HTR-8/SVneo (cell line): Measurements from ENCODE around the gene CGB1.
"Not testable (repeated sequence)": the region's sequence is repeated elsewhere in the genome, so short reads cannot be mapped to it uniquely, and the experiment has no call there.

ENCODE experiments used
- DNase-seq: peaks from one replicate; pipeline ENCODE4 v3.0.0; 2011; ENCODE audit warnings: low spot score, mixed read lengths; ENCODE audit not compliant: insufficient read length
- FAIRE-seq: peaks from 2 replicates; lab custom pipeline; 2011; peaks lifted over from hg19 to GRCh38; lab: Jason Lieb, UNC

Gene CGB1

DNA sequence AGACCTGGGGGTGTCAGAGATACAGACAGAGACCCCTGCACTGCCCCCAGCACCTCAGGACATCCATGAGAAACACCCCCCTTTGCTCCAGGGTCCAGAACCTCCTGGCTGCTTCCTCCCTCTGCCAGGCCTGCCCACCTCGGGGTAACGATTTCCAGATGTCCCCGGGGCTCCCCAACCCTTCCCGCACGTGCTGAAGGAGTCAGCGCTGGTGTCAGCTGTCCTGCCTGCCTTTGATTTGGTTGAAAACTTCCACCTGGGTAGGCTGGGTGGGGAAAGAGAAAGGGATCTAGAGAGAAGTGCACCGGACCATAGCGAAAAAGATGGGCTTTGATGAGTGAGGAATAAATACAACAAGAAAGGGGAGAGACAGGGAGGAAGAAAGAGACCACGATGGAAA, 22.4 kb upstream of the CGB1 start:
- no peak for DNase-seq
- FAIRE-seq = no peak

DNA sequence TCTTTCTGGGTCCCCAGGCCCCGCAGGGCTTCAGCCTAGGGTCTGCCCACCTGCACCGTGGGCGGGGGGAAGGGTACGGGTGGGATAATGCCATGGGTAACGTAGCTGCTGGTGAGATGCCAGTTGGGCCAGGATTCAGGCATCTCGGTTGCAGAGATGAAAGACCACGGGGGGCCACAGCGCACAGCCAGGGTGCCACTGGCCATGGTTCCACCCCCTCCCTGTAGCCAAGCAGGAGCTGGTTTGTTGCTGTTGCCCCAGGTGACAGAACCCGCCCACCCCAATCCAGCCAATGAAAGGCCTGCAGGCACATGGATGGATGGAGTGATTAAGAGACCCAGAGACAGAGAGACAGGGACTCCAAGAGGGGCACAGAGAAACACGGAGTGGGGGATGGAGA, 21.9 kb upstream of the CGB1 start:
- no peak for DNase-seq
- FAIRE-seq = no peak

DNA sequence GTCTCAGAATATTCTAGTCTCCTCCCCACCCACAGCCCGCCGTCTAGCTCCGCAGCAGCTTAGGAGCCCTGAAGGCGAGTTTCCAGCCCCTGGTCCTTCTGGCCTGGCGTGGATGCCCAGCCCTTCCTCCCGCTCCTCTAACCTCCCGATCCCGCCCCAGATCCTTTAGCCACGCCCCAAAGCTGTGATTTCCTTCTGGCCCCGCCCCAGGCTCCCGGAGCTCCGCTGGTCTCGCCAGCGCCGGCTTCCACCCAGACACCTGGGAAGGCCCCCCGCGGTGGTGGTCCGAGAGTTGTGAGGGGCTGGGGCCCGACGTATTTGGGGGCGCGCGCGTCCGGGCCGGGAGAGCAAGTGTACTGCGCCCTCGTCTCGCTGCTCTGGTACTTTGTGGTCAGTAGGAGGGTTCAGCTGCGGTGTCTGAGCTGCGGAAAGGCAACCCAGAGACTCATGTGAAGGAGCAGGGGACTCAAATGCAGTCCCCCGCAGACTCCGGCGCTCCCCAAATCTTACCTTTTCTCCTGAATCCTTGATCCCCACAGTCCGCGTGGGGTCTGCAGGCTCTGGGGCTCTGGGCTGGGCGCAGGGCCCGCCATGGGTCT, 21.0 kb upstream of the CGB1 start, which contains the start of gene CGB7:
Gene CGB7, minus strand, starts transcription at position 114 of the 599 bp plus-strand sequence. CDS start 2,374 bp downstream, outside the sequence.
- DNase-seq (no peak), FAIRE-seq (peak; percentile 58)

DNA sequence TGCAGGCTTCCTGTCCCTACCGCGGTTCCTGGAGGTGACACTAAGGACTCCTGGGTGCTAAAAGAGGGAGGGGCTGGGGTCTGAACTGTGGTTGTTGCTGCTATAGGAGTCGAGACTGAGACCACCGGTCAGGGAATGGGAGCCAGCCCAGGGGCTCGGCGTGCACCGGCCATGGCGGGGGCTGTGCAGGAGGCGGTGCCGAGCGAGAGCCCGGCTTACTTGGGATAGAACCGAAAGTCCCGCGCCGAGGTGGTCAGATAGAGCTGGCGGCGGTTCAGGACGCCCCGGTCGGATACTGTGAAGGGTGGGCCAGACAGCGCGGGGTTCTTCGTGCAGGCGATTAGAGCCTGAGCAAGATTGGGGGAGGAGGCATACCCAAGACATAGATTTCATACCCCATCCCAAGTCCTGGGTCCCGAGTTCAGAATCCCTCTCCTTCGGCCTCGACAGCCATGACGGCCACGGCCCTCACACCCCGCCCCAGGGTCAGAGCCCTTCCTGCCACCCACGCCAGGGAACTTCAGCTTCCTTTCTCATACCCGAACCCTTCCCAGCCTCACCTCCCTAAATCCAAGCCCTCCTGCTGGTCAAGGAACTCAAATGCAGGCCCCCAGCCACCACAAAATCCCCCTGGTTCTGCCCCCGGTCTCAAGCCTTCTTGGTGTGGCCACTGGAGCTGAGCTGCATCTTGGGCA, 20.4 kb upstream of the CGB1 start:
- not testable (repeated sequence) for FAIRE-seq, DNase-seq

DNA sequence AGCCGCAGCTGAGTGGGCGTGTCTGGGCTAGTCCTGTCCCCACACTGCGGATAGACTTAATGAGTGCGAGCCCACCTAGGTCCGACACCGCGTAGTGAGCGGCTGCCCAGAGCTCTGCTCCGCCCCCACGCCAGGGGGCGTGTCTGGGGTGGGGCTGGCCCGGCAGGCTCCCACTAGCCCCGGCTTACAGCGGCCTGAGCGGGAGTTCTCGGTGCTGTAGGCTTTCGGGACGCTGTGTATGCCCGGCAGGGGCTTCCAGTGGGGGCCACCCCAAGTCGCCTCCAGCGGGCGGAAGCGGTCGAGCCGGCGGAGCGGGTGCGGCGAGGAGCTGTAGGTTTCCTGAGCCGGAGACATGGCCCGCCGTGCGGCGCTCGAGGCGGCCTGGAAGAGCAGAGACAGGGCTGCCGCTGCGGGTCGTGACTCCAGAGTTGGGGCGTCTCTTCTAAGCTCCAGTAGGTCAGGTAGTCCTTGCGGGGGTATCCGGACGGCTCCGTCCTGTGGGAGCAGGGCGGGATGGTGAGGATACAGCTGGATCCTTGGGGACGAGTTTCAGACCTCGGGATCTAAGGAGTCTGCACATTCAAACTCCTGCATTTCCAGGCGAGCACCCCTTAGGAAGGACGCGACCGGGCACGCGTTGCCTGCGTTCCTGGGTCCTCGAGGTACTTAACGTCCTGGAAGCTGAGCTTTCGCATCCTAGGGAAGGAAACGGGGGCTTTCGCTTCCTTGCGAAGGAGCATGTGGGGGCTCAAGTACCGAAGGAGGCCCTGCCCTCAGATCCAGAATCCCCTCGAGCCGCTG, 19.6 kb upstream of the CGB1 start:
- DNase-seq (peak; percentile 85), FAIRE-seq (peak; percentile 55)

DNA sequence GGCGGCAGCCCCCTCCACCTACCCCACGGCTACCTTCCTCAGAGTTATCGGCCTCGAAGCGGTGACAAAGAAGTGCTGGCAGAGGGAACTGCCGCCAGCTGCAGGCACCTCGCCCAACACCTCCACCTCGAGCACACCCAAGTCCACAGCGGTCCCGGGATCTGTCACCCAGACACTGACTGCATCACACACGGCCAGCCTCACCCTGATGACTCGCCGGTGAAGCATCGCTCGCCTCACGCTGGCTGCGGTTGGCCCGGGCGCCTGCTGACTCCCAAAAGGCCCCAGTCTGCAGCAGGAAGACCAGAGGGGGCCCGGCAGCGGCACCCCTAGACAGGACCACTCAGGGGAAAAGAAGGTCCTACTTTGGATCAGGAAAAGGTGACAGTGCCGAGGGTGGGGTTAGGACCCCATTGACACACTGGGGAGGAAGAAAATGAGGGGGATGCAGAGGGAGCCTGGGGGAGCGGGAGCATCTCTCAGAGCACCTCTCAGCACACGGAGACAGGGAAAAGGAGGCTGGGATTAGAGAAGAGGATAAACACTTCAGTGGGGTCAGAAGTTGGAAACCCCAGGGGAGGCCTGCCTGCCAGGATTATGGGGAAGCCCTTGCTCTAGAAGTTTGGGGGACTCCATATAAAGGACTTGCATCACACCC, 13.8 kb upstream of the CGB1 start:
- not testable (repeated sequence) for DNase-seq
- FAIRE-seq = peak; percentile 48

DNA sequence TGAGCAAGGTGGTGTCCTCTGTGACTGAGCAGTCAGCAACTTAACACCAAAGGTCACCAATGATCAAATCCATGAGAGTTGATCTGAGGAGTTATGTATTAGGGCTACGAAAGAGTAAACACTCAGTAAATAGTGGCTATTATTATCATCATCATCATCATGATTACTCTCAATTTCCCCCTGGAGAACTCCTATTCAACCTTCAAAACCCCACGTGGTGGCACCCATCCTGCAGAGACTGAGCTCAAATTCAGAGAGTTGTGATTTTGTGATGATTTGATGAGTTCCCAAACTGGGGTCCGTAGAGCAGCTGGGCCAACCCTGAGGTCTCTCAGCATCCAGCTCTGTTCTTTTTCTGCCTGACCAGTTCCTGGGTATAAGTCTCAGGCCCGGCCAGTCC, 13.1 kb upstream of the CGB1 start:
- FAIRE-seq, DNase-seq: not testable (repeated sequence)

DNA sequence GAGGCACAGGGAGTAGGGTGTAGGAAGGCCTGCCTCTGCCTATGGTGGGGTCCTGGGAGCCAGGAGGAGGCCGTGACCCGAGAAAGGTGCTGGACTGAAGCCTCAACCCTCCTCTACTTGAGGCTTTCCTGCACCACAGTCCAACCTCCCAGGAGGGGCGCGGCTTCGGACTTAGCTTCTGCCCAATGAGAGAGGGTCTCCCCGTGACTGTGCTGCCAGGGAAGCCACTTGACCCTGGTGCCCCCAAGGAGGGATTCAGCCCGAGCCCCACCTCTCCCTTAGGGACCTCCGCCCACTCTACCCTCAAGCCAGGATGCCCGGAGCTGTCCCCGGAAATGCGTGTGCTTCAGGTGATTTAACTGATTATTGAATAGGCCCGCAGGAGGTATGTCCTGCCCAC, 12.3 kb upstream of the CGB1 start, which contains the start of gene CGB8:
Gene CGB8, minus strand, starts transcription at position 101 of the 400 bp plus-strand sequence. CDS start 372 bp downstream, outside the sequence.
- FAIRE-seq, DNase-seq: not testable (repeated sequence)

DNA sequence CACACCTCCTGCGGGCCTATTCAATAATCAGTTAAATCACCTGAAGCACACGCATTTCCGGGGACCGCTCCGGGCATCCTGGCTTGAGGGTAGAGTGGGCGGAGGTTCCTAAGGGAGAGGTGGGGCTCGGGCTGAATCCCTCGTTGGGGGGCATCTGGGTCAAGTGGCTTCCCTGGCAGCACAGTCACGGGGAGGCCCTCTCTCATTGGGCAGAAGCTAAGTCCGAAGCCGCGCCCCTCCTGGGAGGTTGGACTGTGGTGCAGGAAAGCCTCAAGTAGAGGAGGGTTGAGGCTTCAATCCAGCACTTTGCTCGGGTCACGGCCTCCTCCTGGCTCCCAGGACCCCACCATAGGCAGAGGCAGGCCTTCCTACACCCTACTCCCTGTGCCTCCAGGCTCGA, 6.9 kb upstream of the CGB1 start, which contains the start of gene CGB5:
Gene CGB5, plus strand, starts transcription at position 301 of the 400 bp plus-strand sequence. CDS start 362 bp downstream, outside the sequence.
- FAIRE-seq, DNase-seq: not testable (repeated sequence)

DNA sequence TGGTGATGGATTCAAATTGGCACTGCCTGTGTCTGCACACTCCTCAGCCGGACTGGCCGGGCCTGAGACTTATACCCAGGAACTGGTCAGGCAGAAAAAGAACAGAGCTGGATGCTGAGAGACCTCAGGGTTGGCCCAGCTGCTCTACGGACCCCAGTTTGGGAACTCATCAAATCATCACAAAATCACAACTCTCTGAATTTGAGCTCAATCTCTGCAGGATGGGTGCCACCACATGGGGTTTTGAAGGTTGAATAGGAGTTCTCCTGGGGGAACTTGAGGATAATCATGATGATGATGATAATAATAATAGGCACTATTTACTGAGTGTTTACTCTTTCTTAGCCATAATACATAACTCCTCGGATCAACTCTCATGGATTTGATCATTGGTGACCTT, 6.0 kb upstream of the CGB1 start:
- FAIRE-seq, DNase-seq: not testable (repeated sequence)

DNA sequence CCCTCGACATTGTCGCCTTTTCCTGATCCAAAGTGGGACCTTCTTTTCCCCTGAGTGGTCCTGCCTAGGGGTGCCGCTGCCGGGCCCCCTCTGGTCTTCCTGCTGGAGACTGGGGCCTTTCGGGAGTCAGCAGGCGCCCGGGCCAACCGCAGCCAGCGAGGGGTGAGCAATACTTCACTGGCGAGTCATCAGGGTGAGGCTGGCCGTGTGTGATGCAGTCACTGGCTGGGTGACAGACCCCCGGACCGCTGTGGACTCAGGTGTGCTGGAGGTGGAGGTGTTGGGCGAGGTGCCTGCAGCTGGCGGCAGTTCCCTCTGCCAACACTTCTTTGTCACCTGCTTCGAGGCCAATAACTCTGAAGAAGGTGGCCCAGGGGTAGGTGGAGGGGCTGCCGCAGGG, 5.5 kb upstream of the CGB1 start:
- no peak for DNase-seq
- FAIRE-seq = no peak

DNA sequence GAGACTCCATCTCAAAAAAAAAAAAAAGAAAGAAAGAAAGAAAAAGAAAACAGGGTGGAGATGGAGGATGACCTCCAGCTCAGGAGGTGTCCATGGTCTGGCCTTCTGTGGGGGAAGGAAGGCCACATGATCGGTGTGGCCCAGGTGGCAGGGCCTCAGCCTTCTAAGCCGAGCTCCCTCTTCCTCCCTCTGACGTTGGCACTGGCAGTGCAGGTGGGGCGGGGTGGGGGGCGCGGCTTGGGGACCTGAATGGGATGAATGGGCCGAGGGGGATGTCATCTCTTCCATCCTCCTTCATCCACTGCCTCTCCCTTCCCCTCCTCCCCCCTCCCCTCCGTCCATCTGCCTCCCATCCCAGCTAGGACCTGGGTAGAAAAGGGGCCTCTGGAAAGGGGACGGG, 3.0 kb upstream of the CGB1 start:
- not testable (repeated sequence) for DNase-seq
- FAIRE-seq = peak; percentile 9

DNA sequence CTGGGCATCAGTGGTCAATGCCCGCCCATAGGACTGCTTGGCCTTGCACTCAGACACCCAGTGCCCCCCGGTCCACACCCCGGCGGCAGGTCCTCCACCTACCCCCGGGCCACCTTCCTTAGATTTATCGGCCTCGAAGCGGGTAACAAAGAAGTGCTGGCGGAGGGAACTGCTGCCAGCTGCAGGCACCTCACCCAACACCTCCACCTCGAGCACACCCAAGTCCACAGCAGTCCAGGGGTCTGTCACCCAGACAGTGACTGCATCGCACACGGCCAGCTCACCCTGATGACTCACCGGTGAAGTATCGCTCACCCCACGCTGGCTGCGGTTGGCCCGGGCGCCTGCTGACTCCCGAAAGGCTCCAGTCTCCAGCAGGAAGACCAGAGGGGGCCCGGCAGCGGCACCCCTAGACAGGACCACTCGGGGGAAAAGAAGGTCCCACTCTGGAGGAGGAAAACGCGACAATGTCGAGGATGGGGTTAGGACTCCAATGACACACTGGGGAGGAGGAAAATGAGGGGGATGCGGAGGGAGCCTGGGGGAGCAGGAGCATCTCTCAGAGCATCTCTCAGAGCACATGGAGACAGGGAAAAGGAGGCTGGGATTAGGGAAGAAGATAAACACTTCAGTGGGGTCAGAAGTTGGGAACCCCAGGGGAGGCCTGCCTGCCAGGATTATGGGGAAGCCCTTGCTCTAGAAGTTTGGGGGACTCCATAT, 2.0 kb upstream of the CGB1 start:
- peak; percentile 85 for FAIRE-seq
- DNase-seq = not testable (repeated sequence)

DNA sequence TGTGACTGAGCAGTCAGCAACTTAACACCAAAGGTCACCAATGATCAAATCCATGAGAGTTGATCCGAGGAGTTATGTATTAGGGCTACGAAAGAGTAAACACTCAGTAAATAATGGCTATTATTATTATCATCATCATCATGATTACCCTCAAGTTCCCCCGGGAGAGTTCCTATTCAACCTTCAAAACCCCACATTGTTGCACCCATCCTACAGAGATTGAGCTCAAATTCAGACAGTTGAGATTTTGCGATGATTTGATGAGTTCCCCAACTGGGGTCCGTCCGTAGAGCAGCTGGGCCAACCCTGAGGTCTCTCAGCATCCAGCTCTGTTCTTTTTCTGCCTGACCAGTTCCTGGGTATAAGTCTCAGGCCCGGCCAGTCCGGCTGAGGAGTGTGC, 1.4 kb upstream of the CGB1 start:
- FAIRE-seq = not testable (repeated sequence)

DNA sequence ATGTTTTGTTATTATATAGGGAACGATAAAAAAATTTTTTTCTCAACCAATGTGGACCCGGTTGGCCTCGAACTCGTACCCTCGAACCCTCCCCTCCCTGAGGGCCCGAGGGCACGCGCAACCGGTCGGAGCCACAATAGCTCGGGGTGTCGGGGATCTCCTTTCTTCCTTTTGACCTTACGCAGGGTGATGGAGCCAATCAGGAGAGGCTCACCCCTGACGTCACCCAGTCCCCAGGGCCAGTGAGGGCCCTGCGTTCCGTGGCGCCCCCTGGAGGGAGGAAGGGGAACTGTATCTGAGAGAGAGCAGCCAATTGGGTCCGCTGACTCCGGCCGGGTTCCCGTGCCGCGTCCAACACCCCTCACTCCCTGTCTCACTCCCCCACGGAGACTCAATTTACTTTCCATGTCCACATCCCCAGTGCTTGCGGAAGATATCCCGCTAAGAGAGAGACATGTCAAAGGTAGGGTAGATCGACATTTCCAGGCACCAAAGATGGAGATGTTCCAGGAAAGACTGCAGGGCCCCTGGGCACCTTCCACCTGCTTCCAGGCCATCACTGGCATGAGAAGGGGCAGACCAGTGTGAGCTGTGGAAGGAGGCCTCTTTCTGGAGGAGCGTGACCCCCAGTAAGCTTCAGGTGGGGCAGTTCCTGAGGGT, 4.9 kb downstream of the CGB1 start, which contains the start of gene CGB2:
Gene CGB2, plus strand, starts transcription at position 249 of the 660 bp plus-strand sequence. Its CDS starts 206 bp downstream, at position 455.
- DNase-seq, FAIRE-seq: not testable (repeated sequence)

More for the DNA sequence above, 1.4 kb upstream of the CGB1 start:
- not testable (repeated sequence) for DNase-seq

DNA sequence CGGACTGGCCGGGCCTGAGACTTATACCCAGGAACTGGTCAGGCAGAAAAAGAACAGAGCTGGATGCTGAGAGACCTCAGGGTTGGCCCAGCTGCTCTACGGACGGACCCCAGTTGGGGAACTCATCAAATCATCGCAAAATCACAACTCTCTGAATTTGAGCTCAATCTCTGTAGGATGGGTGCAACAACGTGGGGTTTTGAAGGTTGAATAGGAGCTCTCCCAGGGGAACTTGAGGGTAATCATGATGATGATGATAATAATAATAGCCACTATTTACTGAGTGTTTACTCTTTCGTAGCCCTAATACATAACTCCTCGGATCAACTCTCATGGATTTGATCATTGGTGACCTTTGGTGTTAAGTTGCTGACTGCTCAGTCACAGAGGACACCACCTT, 6.4 kb downstream of the CGB1 start:
- not testable (repeated sequence) for FAIRE-seq, DNase-seq

DNA sequence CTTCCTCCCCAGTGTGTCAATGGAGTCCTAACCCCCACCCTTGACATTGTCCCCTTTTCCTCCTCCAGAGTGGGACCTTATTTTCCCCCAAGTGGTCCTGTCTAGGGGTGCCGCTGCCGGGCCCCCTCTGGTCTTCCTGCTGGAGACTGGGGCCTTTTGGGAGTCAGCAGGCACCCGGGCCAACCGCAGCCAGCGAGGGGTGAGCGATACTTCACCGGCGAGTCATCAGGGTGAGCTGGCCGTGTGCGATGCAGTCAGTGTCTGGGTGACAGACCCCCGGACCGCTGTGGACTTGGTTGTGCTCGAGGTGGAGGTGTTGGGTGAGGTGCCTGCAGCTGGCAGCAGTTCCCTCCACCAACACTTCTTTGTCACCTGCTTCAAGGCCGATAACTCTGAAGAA, 6.9 kb downstream of the CGB1 start:
- FAIRE-seq = peak; percentile 72
- DNase-seq = not testable (repeated sequence)

DNA sequence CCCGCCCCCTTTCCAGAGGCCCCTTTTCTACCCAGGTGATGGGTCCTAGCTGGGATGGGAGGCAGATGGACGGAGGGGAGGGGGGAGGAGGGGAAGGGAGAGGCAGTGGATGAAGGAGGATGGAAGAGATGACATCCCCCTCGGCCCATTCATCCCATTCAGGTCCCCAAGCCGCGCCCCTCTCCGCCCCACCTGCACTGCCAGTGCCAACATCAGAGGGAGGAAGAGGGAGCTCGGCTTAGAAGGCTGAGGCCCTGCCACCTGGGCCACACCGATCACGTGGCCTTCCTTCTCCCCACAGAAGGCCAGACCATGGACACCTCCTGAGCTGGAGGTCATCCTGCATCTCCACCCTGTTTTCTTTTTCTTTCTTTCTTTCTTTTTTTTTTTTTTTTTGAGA, 8.0 kb downstream of the CGB1 start:
- not testable (repeated sequence) for DNase-seq, FAIRE-seq

DNA sequence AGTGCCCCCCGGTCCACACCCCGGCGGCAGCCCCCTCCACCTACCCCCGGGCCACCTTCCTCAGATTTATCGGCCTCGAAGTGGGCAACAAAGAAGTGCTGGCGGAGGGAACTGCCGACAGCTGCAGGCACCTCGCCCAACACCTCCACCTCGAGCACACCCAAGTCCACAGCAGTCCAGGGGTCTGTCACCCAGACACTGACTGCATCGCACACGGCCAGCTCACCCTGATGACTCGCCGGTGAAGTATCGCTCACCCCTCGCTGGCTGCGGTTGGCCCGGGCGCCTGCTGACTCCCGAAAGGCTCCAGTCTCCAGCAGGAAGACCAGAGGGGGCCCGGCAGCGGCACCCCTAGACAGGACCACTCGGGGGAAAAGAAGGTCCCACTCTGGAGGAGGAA, 11.1 kb downstream of the CGB1 start:
- not testable (repeated sequence) for DNase-seq, FAIRE-seq
